WTC11 (cell line): Measurements from ENCODE around the gene PTPRJ. TPM values are rescaled to one million over a fixed set of nuclear protein-coding genes. Genes with fewer than 3 reads are reported as not detected.

Experiments
- ATAC-seq: fragments of 200-7000 bp; cut with Tn5 transposase; 2 replicates; pipeline ENCODE4 v1.10.0; 2021; ENCODE audit warnings: mild to moderate bottlenecking, moderate library complexity
- CTCF ChIA-PET: fragments of 300-600 bp; sonication (Branson Sonifier 250); formaldehyde crosslinking; loops from one replicate; lab custom pipeline; 2021; ENCODE audit warnings: antibody characterized with exemption; lab: Charles Lee
- POLR2A ChIA-PET: fragments of 350-600 bp; sonication (Branson Sonifier 250); formaldehyde crosslinking; loops from one replicate; lab custom pipeline; 2021; ENCODE audit warnings: antibody characterized with exemption; lab: Charles Lee
- DNase-seq: peaks from one replicate; pipeline ENCODE4 v3.0.0; 2021; ENCODE audit warnings: low spot score
- H3K27ac Mint-ChIP-seq: 2 replicates; pipeline ENCODE4 v1.8.0; 2021; ENCODE audit warnings: mixed read lengths
- H3K27me3 Mint-ChIP-seq: 2 replicates; pipeline ENCODE4 v1.8.0; 2021; ENCODE audit warnings: low read depth, mild to moderate bottlenecking, moderate library complexity, mixed read lengths
- H3K36me3 Mint-ChIP-seq: 2 replicates; pipeline ENCODE4 v1.8.0; 2021; ENCODE audit warnings: mixed read lengths
- H3K4me1 Mint-ChIP-seq: 2 replicates; pipeline ENCODE4 v1.8.0; 2022; ENCODE audit warnings: mixed read lengths
- H3K4me3 Mint-ChIP-seq: 2 replicates; pipeline ENCODE4 v1.8.0; 2021; ENCODE audit warnings: mild to moderate bottlenecking, moderate library complexity, mixed read lengths
- H3K9me3 Mint-ChIP-seq: 2 replicates; pipeline ENCODE4 v1.8.0; 2021; ENCODE audit warnings: mixed read lengths
- ATF3 ChIP-seq: sonication (generic); formaldehyde crosslinking; conservative IDR thresholded peaks from 2 replicates; pipeline ENCODE4 v1.8.1; 2022; ENCODE audit warnings: mild to moderate bottlenecking, missing genetic modification reagents
- CTCF ChIP-seq: fragments of 200-600 bp; IDR thresholded peaks from 2 replicates; pipeline ENCODE4 v1.8.0; 2022; ENCODE audit warnings: antibody characterized with exemption
- E2F4 ChIP-seq: sonication (generic); formaldehyde crosslinking; IDR thresholded peaks from 2 replicates; pipeline ENCODE4 v1.8.1; 2022; ENCODE audit warnings: low read depth, mild to moderate bottlenecking, moderate library complexity, missing genetic modification reagents, borderline replicate concordance
- E2F5 ChIP-seq: sonication (generic); formaldehyde crosslinking; IDR thresholded peaks from 2 replicates; pipeline ENCODE4 v1.8.1; 2022; ENCODE audit warnings: mild to moderate bottlenecking, moderate library complexity, missing genetic modification reagents
- EMX1 ChIP-seq: fragments of 250-450 bp; sonication (Bioruptor Pico); IDR thresholded peaks from 2 replicates; pipeline ENCODE4 v1.8.0; 2021; ENCODE audit warnings: mild to moderate bottlenecking
- ERG ChIP-seq: fragments of 250-450 bp; sonication (Bioruptor Pico); IDR thresholded peaks from 2 replicates; pipeline ENCODE4 v1.8.0; 2021; ENCODE audit warnings: mild to moderate bottlenecking
- ETV6 ChIP-seq: sonication (generic); formaldehyde crosslinking; IDR thresholded peaks from 2 replicates; pipeline ENCODE4 v1.8.1; 2022; ENCODE audit warnings: mild to moderate bottlenecking, missing genetic modification reagents
- FOXK1 ChIP-seq: sonication (generic); formaldehyde crosslinking; IDR thresholded peaks from 2 replicates; pipeline ENCODE4 v1.8.0; 2022; ENCODE audit warnings: mild to moderate bottlenecking, moderate library complexity, missing genetic modification reagents
- GTF2I ChIP-seq: fragments of 250-450 bp; sonication (Bioruptor Pico); conservative IDR thresholded peaks from 2 replicates; pipeline ENCODE4 v1.4.0; 2021; ENCODE audit warnings: mild to moderate bottlenecking
- JUN ChIP-seq: sonication (generic); formaldehyde crosslinking; IDR thresholded peaks from 2 replicates; pipeline ENCODE4 v1.8.0; 2023; ENCODE audit warnings: mild to moderate bottlenecking, missing genetic modification reagents
- MYBL2 ChIP-seq: sonication (generic); formaldehyde crosslinking; IDR thresholded peaks from 2 replicates; pipeline ENCODE4 v1.8.1; 2023; ENCODE audit warnings: mild to moderate bottlenecking, moderate library complexity, missing genetic modification reagents
- NR2C2 ChIP-seq: sonication (generic); formaldehyde crosslinking; IDR thresholded peaks from 2 replicates; pipeline ENCODE4 v1.8.0; 2022; ENCODE audit warnings: mild to moderate bottlenecking, missing genetic modification reagents
- NR3C1 ChIP-seq: sonication (generic); formaldehyde crosslinking; conservative IDR thresholded peaks from 2 replicates; pipeline ENCODE4 v1.8.1; 2023; ENCODE audit warnings: low read depth, mild to moderate bottlenecking, missing genetic modification reagents
- PRRX2 ChIP-seq: fragments of 250-450 bp; sonication (Bioruptor Pico); IDR thresholded peaks from 2 replicates; pipeline ENCODE4 v1.8.0; 2021; ENCODE audit warnings: mild to moderate bottlenecking
- RELA ChIP-seq: sonication (generic); formaldehyde crosslinking; IDR thresholded peaks from 2 replicates; pipeline ENCODE4 v1.8.1; 2022; ENCODE audit warnings: missing genetic modification reagents, mild to moderate bottlenecking, borderline replicate concordance
- RORB ChIP-seq: fragments of 250-450 bp; sonication (Bioruptor Pico); IDR thresholded peaks from 2 replicates; pipeline ENCODE4 v1.9.0; 2021; ENCODE audit warnings: mild to moderate bottlenecking
- TCF7 ChIP-seq: sonication (generic); formaldehyde crosslinking; IDR thresholded peaks from 2 replicates; pipeline ENCODE4 v1.8.0; 2022; ENCODE audit warnings: mild to moderate bottlenecking, low read depth, missing genetic modification reagents, moderate library complexity
- TEAD1 ChIP-seq: sonication (generic); formaldehyde crosslinking; IDR thresholded peaks from 2 replicates; pipeline ENCODE4 v1.8.0; 2022; ENCODE audit warnings: mild to moderate bottlenecking, missing genetic modification reagents
- TEAD4 ChIP-seq: sonication (generic); formaldehyde crosslinking; IDR thresholded peaks from 2 replicates; pipeline ENCODE4 v1.8.0; 2022; ENCODE audit warnings: mild to moderate bottlenecking, missing genetic modification reagents
- ZNF138 ChIP-seq: sonication (generic); formaldehyde crosslinking; conservative IDR thresholded peaks from 2 replicates; pipeline ENCODE4 v1.8.1; 2022; ENCODE audit warnings: mild to moderate bottlenecking, moderate library complexity, missing genetic modification reagents
- ZNF425 ChIP-seq: fragments of 250-450 bp; sonication (Bioruptor Pico); conservative IDR thresholded peaks from 2 replicates; pipeline ENCODE4 v1.9.0; 2021; ENCODE audit warnings: mild to moderate bottlenecking
- ZNF532 ChIP-seq: fragments of 250-450 bp; sonication (Bioruptor Pico); IDR thresholded peaks from 2 replicates; pipeline ENCODE4 v1.9.0; 2021; ENCODE audit warnings: mild to moderate bottlenecking, borderline replicate concordance
- total RNA-seq: library from RNA; stranded (reverse); gene quantifications from 3 replicates; pipeline ENCODE4 v1.2.3, GENCODE V29; 2021

Gene PTPRJ
- total RNA-seq, 1 experiment from 2014 or later = 19.5 TPM

- TF ChIP-seq ZNF532 (CRISPR knock-in tag) (no peak), RELA (CRISPR knock-in tag) (no peak), ZNF425 (CRISPR knock-in tag) (no peak), CTCF (no peak), ETV6 (CRISPR knock-in tag) (no peak), NR2C2 (CRISPR knock-in tag) (no peak), JUN (no peak), MYBL2 (no peak), TEAD4 (CRISPR knock-in tag) (no peak), E2F5 (CRISPR knock-in tag) (no peak), ERG (CRISPR knock-in tag) (no peak), ZNF138 (CRISPR knock-in tag) (no peak), E2F4 (CRISPR knock-in tag) (no peak)
- TF ChIP-seq, all 79 proteins: peak for 0
Observed at GRCh38 chr11:48093323-48093722, 113.0 kb downstream of the PTPRJ start (continued).

- Mint-ChIP-seq H3K27ac (no peak overlapping the region), H3K36me3 (no peaks in the 10 kb centered on the region), H3K4me3 (no peak overlapping the region), H3K4me1 (peaks cover 49% of the 10 kb centered on the region), H3K9me3 (no peaks in the 10 kb centered on the region), H3K27me3 (no peaks in the 10 kb centered on the region)
- ChIA-PET CTCF (no interaction called here), POLR2A (no interaction called here)
- DNase-seq (no peak), ATAC-seq (no peak)
- TF ChIP-seq EMX1 (CRISPR knock-in tag) (no peak), ERG (CRISPR knock-in tag) (no peak), PRRX2 (CRISPR knock-in tag) (no peak), RORB (no peak), NR3C1 (CRISPR knock-in tag) (no peak), ATF3 (CRISPR knock-in tag) (no peak), GTF2I (CRISPR knock-in tag) (no peak), TEAD1 (CRISPR knock-in tag) (no peak), FOXK1 (CRISPR knock-in tag) (no peak), JUN (no peak), TCF7 (CRISPR knock-in tag) (no peak)
Observed at GRCh38 chr11:48093795-48094642, 113.7 kb downstream of the PTPRJ start.
